ENCODE measurements around the gene BCAS1.

Gene BCAS1

GRCh38 chr20:54042021-54042420 lies 28.4 kb downstream of the BCAS1 start:
- no peak overlapping the region for H3K4me3 Mint-ChIP-seq
- H3K4me1 Mint-ChIP-seq (ENCODE audit: low read depth), result peaks cover 9% of the 10 kb centered on the region
- no peaks in the 10 kb centered on the region for H3K27me3 Mint-ChIP-seq (ENCODE audit: low read depth)
- H3K36me3 Mint-ChIP-seq (ENCODE audit: low read depth), result peaks cover 2% of the 10 kb centered on the region
- no peak for DNase-seq (ENCODE audit: low spot score)
- peaks cover 12% of the 10 kb centered on the region for H3K9me3 Mint-ChIP-seq
- no peak overlapping the region for H3K27ac Mint-ChIP-seq

- Mint-ChIP-seq H3K4me3 (no peak overlapping the region), H3K36me3 (ENCODE audit: low read depth) (peaks cover 2% of the 10 kb centered on the region), H3K4me1 (ENCODE audit: low read depth) (peaks cover 9% of the 10 kb centered on the region), H3K27ac (no peak overlapping the region), H3K9me3 (peaks cover 9% of the 10 kb centered on the region), H3K27me3 (ENCODE audit: low read depth) (no peaks in the 10 kb centered on the region)
- DNase-seq (ENCODE audit: low spot score), result no peak
These were observed 29.1 kb downstream of the BCAS1 start for GRCh38 chr20:54041336-54041735.

- no peak overlapping the region for H3K4me3 Mint-ChIP-seq
- no peaks in the 10 kb centered on the region for H3K36me3 Mint-ChIP-seq (ENCODE audit: low read depth)
- H3K27ac Mint-ChIP-seq, result no peak overlapping the region
- no peak for DNase-seq (ENCODE audit: low spot score)
- H3K4me1 Mint-ChIP-seq (ENCODE audit: low read depth), result peaks cover 9% of the 10 kb centered on the region
- H3K27me3 Mint-ChIP-seq (ENCODE audit: low read depth), result no peaks in the 10 kb centered on the region
- peaks cover 5% of the 10 kb centered on the region for H3K9me3 Mint-ChIP-seq
These were observed 29.9 kb downstream of the BCAS1 start for GRCh38 chr20:54040531-54040930.

GRCh38 chr20:54038961-54039360 lies 31.4 kb downstream of the BCAS1 start:
- Mint-ChIP-seq H3K27ac (no peak overlapping the region), H3K4me3 (no peak overlapping the region), H3K4me1 (ENCODE audit: low read depth) (peaks cover 5% of the 10 kb centered on the region), H3K36me3 (ENCODE audit: low read depth) (no peaks in the 10 kb centered on the region), H3K27me3 (ENCODE audit: low read depth) (no peaks in the 10 kb centered on the region), H3K9me3 (no peaks in the 10 kb centered on the region)
- no peak for DNase-seq (ENCODE audit: low spot score)

- Mint-ChIP-seq H3K4me3 (no peak overlapping the region), H3K27me3 (ENCODE audit: low read depth) (peaks cover 6% of the 10 kb centered on the region), H3K27ac (no peak overlapping the region), H3K9me3 (peaks cover 3% of the 10 kb centered on the region), H3K36me3 (ENCODE audit: low read depth) (no peaks in the 10 kb centered on the region), H3K4me1 (ENCODE audit: low read depth) (no peaks in the 10 kb centered on the region)
- DNase-seq (ENCODE audit: low spot score), result no peak
These were observed 32.9 kb downstream of the BCAS1 start for GRCh38 chr20:54037525-54037924.

GRCh38 chr20:54029643-54030042 lies 40.8 kb downstream of the BCAS1 start:
- Mint-ChIP-seq H3K27me3 (ENCODE audit: low read depth) (peaks cover 17% of the 10 kb centered on the region), H3K27ac (no peak overlapping the region), H3K9me3 (peaks cover 3% of the 10 kb centered on the region), H3K36me3 (ENCODE audit: low read depth) (no peaks in the 10 kb centered on the region), H3K4me1 (ENCODE audit: low read depth) (no peaks in the 10 kb centered on the region), H3K4me3 (no peak overlapping the region)
- no peak for DNase-seq (ENCODE audit: low spot score)

- Mint-ChIP-seq H3K36me3 (ENCODE audit: low read depth) (no peaks in the 10 kb centered on the region), H3K9me3 (peaks cover 3% of the 10 kb centered on the region), H3K4me3 (no peak overlapping the region), H3K27ac (no peak overlapping the region), H3K27me3 (ENCODE audit: low read depth) (peaks cover 17% of the 10 kb centered on the region), H3K4me1 (ENCODE audit: low read depth) (no peaks in the 10 kb centered on the region)
- no peak for DNase-seq (ENCODE audit: low spot score)
These were observed 41.2 kb downstream of the BCAS1 start for GRCh38 chr20:54029176-54029575.

- no peaks in the 10 kb centered on the region for H3K4me1 Mint-ChIP-seq (ENCODE audit: low read depth)
- H3K27ac Mint-ChIP-seq, result no peak overlapping the region
- H3K4me3 Mint-ChIP-seq, result no peak overlapping the region
- no peak for DNase-seq (ENCODE audit: low spot score)
- no peaks in the 10 kb centered on the region for H3K36me3 Mint-ChIP-seq (ENCODE audit: low read depth)
- H3K27me3 Mint-ChIP-seq (ENCODE audit: low read depth), result peaks cover 17% of the 10 kb centered on the region
- H3K9me3 Mint-ChIP-seq, result peaks cover 3% of the 10 kb centered on the region
These were observed 42.0 kb downstream of the BCAS1 start for GRCh38 chr20:54028276-54029011.

GRCh38 chr20:54027704-54028103 lies 42.7 kb downstream of the BCAS1 start:
- H3K27me3 Mint-ChIP-seq (ENCODE audit: low read depth), result peaks cover 13% of the 10 kb centered on the region
- no peaks in the 10 kb centered on the region for H3K9me3 Mint-ChIP-seq
- no peak overlapping the region for H3K4me3 Mint-ChIP-seq
- no peak overlapping the region for H3K27ac Mint-ChIP-seq
- no peaks in the 10 kb centered on the region for H3K36me3 Mint-ChIP-seq (ENCODE audit: low read depth)
- DNase-seq (ENCODE audit: low spot score), result no peak
- H3K4me1 Mint-ChIP-seq (ENCODE audit: low read depth), result no peaks in the 10 kb centered on the region

GRCh38 chr20:54026295-54027064 lies 43.9 kb downstream of the BCAS1 start:
- DNase-seq (ENCODE audit: low spot score), result no peak
- no peaks in the 10 kb centered on the region for H3K9me3 Mint-ChIP-seq
- no peaks in the 10 kb centered on the region for H3K4me1 Mint-ChIP-seq (ENCODE audit: low read depth)
- no peaks in the 10 kb centered on the region for H3K36me3 Mint-ChIP-seq (ENCODE audit: low read depth)
- no peak overlapping the region for H3K27ac Mint-ChIP-seq
- peaks cover 6% of the 10 kb centered on the region for H3K27me3 Mint-ChIP-seq (ENCODE audit: low read depth)
- H3K4me3 Mint-ChIP-seq, result no peak overlapping the region

- H3K27ac Mint-ChIP-seq, result no peak overlapping the region
- peaks cover 4% of the 10 kb centered on the region for H3K27me3 Mint-ChIP-seq (ENCODE audit: low read depth)
- H3K36me3 Mint-ChIP-seq (ENCODE audit: low read depth), result no peaks in the 10 kb centered on the region
- no peak for DNase-seq (ENCODE audit: low spot score)
- H3K4me3 Mint-ChIP-seq, result no peak overlapping the region
- H3K9me3 Mint-ChIP-seq, result no peaks in the 10 kb centered on the region
- no peaks in the 10 kb centered on the region for H3K4me1 Mint-ChIP-seq (ENCODE audit: low read depth)
These were observed 45.1 kb downstream of the BCAS1 start for GRCh38 chr20:54025251-54025771.

GRCh38 chr20:54023406-54023805 lies 47.0 kb downstream of the BCAS1 start:
- no peaks in the 10 kb centered on the region for H3K4me1 Mint-ChIP-seq (ENCODE audit: low read depth)
- no peaks in the 10 kb centered on the region for H3K27me3 Mint-ChIP-seq (ENCODE audit: low read depth)
- DNase-seq (ENCODE audit: low spot score), result no peak

GRCh38 chr20:54021446-54022235 lies 48.8 kb downstream of the BCAS1 start:
- H3K27ac Mint-ChIP-seq, result no peak overlapping the region
- H3K27me3 Mint-ChIP-seq (ENCODE audit: low read depth), result no peaks in the 10 kb centered on the region
- H3K9me3 Mint-ChIP-seq, result no peaks in the 10 kb centered on the region
- DNase-seq (ENCODE audit: low spot score), result no peak
- peaks cover 7% of the 10 kb centered on the region for H3K4me1 Mint-ChIP-seq (ENCODE audit: low read depth)
- H3K36me3 Mint-ChIP-seq (ENCODE audit: low read depth), result no peaks in the 10 kb centered on the region
- H3K4me3 Mint-ChIP-seq, result no peak overlapping the region

More at GRCh38 chr20:54023406-54023805, 47.0 kb downstream of the BCAS1 start:
- Mint-ChIP-seq H3K4me3 (no peak overlapping the region), H3K36me3 (ENCODE audit: low read depth) (no peaks in the 10 kb centered on the region), H3K9me3 (no peaks in the 10 kb centered on the region), H3K27ac (no peak overlapping the region)

GRCh38 chr20:54020868-54021267 lies 49.5 kb downstream of the BCAS1 start:
- Mint-ChIP-seq H3K27me3 (ENCODE audit: low read depth) (peaks cover 2% of the 10 kb centered on the region), H3K27ac (no peak overlapping the region), H3K36me3 (ENCODE audit: low read depth) (no peaks in the 10 kb centered on the region), H3K9me3 (no peaks in the 10 kb centered on the region), H3K4me1 (ENCODE audit: low read depth) (peaks cover 7% of the 10 kb centered on the region), H3K4me3 (no peak overlapping the region)
- DNase-seq (ENCODE audit: low spot score), result no peak
